GM18507 (cell line): ENCODE results near the gene CHCHD5.
"Not testable (repeated sequence)": the region's sequence is repeated elsewhere in the genome, so short reads cannot be mapped to it uniquely, and the experiment has no call there.

ENCODE experiments used
- DNase-seq: peaks from one replicate; pipeline ENCODE4 v3.0.0; 2011; ENCODE audit warnings: low read depth; ENCODE audit not compliant: insufficient read length; ENCODE audit errors: extremely low spot score
- FAIRE-seq: peaks from 2 replicates; lab custom pipeline; 2011; peaks lifted over from hg19 to GRCh38; lab: Jason Lieb, UNC

The CHCHD5 gene

GRCh38 chr2:112585400-112585799 is 991 bp downstream of the CHCHD5 start:
- FAIRE-seq (no peak), DNase-seq (no peak)

- FAIRE-seq (no peak), DNase-seq (no peak)
These were observed 1.6 kb downstream of the CHCHD5 start for GRCh38 chr2:112585873-112586464.

DNA sequence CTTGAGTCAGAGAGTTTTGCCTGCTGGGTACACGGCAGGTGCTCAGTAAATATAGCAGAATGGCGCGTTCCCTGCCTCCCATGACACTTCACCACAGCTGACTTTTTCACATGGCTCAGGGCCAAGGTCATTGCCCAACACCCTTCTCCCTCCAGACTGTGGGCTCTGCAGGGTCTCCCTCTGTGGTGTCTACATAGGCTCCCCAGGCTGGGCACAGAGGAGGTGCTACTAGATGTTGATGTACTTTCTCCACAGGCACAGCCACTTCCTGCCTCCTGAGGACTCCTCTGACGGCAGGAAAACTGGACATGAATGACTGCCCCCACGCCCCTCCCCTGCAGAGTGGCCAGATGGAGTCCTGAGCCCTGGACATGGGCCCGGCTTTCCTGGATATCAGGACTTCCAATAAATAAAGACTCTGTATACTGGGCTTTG is 4.2 kb downstream of the CHCHD5 start:
- no peak for DNase-seq
- FAIRE-seq: no peak

DNA sequence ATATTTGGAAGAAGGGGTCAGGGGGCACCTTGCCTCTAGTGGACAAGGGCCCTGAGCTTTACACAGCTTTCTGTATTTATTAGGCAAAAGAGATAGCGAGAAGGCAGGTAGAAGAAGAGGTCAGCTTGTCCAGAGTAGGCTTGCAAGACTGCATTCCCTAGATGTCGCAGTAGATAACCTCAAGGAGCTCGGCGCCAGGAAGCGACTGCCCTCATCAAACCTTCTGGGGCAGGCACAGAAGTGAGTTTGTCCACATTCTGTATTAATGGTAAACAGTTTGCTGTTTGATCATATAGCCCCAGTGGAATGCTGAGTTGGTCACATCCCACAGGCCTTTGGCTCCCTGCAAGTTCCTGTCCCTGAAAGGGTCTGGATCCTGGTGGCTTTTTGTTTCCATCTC is 7.0 kb downstream of the CHCHD5 start:
- FAIRE-seq (no peak), DNase-seq (no peak)

DNA sequence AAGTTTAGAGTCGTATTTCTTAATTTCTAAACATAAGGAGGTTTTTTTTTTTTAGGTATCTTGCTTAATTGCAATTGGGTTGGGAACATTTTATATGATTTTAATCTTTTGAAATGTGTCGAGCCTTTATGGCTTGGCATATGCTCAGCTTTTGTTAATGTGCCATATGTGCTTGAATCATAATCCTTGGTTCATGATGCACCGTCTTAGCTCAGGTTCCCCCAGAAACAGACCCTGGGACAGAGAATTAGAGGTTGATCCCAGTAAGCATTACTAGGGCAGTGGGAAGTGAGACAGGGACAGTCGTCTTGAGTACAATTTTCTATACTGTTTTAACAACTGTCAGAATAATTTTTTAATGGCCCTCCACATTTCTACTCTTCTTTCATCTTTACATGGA is 9.3 kb downstream of the CHCHD5 start:
- DNase-seq: no peak
- FAIRE-seq: no peak

DNA sequence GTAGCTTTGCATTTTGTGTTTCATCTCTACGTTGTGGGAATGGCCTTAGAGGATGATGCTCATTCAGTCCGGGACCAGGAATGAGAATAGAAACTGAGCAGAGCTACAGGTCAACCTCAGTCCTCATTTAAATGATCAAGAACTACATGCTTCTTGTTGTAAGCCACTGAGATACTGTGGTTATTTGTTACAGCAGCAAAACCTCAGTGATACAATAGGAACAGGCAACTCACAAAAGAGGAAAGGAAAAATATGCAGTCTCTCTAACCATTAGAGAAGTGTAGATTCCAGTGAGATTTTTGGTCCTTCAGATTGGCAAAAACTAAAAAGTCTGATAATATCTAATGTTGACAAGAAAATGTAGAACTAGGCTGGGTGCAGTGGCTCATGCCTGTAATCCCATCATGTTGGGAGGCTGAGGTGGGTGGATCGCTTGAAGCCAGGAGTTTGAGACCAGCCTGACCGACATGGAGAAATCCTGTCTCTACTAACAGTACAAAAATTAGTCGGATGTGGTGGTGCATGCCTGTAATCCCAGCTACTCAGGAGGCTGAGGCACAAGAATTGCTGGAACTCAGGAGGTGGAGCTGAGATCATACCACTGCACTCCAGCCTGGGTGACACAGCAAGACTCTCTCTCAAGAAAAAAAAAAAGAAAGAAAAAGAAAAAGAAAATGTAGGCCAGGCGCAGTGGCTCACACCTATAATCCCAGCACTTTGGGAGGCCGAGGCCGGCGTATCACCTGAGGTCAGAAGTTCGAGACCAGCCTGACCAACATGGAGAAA is 13.3 kb downstream of the CHCHD5 start:
- no peak for DNase-seq
- no peak for FAIRE-seq

- no peak for FAIRE-seq
- DNase-seq: no peak
These were observed 16.2 kb downstream of the CHCHD5 start for GRCh38 chr2:112600634-112601033.

DNA sequence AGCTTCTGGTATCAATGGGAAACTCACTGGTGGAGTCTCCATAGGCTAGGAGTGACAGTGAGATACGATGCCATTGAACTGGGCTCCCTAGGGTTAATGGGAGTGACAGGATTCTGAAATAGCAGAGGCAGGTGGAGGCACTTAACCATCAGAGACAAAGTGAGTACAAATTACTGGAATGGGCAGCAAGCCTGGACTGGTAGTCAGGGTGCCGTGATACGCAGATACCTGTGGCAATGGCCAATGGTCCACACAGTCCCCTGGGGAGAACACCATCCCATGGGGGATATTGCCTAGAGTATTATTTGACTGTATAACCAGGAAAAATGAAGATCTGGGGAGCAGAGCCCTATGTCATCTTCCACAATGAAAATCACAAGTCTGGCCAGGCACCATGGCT is 17.3 kb downstream of the CHCHD5 start:
- FAIRE-seq (no peak), DNase-seq (no peak)

- FAIRE-seq (no peak), DNase-seq (no peak)
These were observed 18.5 kb downstream of the CHCHD5 start for GRCh38 chr2:112602917-112603316.

- FAIRE-seq (no peak), DNase-seq (no peak)
These were observed 19.3 kb downstream of the CHCHD5 start for GRCh38 chr2:112603731-112604130.

GRCh38 chr2:112604952-112605351 is 20.5 kb downstream of the CHCHD5 start:
- FAIRE-seq (no peak), DNase-seq (no peak)

DNA sequence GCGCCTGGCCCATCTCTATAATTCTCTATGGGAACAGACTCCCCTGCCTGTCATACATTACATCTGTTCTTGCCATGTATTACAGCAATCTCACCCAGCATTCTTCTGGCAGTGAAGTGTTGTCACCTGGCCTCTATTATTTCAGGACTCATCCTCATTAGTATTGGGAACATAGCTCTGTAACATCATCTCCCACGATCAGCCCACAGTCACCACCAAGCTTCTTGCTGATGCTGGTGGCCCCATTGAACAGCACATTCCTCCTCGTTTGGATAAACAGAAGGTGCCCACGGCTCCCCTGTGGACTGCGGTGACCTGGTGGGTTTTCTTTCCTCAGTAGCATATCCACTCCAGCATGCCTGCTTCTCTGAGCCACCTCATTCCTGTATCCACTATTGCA is 21.5 kb downstream of the CHCHD5 start:
- FAIRE-seq (no peak), DNase-seq (no peak)

DNA sequence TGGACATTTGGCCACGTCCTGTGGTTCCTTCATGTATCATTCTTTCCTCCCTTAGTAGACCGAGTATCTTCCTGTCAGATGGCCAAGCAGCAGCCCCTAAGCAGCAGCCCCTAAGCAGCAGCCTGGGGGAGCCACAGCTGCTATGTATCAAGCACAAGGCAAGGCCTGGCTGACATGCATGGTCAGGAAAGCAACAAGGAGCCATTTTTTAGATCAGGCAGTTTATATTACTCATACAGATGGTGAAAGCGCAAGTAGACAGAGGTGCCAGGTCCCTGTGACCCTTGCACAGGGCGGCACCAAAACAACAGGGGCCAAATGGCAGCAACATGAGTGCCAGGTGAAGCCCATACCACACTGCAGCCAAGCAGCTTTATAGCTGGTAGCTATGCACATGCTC is 22.1 kb downstream of the CHCHD5 start:
- DNase-seq: no peak
- FAIRE-seq: no peak

- DNase-seq (no peak), FAIRE-seq (no peak)
These were observed 23.4 kb downstream of the CHCHD5 start for GRCh38 chr2:112607680-112608438.

GRCh38 chr2:112609320-112609719 is 24.9 kb downstream of the CHCHD5 start:
- DNase-seq, FAIRE-seq: not testable (repeated sequence)

DNA sequence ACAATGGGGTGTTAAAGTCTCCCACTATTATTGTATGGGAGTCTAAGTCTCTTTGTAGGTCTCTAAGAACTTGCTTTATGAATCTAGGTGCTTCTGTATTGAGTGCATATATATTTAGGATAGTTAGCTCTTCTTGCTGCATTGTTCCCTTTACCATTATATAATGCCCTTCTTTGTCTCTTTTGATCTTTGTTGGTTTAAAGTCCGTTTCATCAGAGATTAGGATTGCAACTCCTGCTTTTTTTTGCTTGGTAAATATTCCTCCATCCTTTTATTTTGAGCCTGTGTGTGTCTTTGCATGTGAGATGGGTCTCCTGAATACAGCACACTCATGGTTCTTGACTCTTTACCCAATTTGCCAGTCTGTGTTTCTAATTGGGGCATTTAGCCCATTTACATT is 27.9 kb downstream of the CHCHD5 start:
- not testable (repeated sequence) for FAIRE-seq, DNase-seq

DNA sequence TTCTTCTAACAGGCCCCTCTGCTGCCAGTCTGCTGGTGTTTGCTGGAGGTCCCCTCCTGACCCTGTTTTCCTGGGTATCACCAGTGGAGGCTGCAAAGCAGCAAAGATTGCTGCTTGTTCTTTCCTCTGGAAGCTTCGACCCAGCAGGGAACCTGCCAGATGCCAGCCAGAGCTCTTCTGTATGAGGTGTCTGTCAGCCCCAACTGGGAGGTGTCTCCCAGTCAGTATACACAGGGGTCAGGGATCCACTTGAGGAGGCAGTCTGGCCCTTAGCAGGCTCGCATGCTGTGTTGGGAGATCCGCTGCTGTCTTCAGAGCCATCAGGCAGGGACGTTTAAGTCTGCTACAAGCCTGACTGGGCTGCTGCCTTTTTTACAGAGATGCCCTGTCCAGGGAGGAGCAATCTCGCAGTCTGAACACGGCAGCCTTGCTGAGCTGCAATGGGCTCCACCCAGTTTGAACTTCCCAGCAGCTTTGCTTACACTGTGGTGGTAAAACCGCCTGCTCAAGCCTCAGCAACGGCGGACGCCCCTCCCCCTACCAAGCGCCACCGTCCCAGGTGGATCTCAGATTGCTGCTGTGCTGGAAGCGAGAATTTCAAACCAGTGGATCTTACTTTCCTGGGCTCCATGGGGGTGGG is 29.9 kb downstream of the CHCHD5 start:
- no peak for FAIRE-seq
- no peak for DNase-seq

- FAIRE-seq: no peak
- DNase-seq: no peak
These were observed 30.6 kb downstream of the CHCHD5 start for GRCh38 chr2:112615051-112615450.

- not testable (repeated sequence) for DNase-seq, FAIRE-seq
These were observed 31.4 kb downstream of the CHCHD5 start for GRCh38 chr2:112615798-112616197.

- no peak for FAIRE-seq
- DNase-seq: no peak
These were observed 34.0 kb downstream of the CHCHD5 start for GRCh38 chr2:112618383-112618782.
